ENCODE results near the gene ATP4A.
A peak's percentile ranks its signal among the peaks of the same experiment; 100 is the strongest.

ATP4A gene

GRCh38 chr19:35522745-35523327 lies 40.6 kb downstream of the ATP4A start:
- DNase-seq: no peak

DNA sequence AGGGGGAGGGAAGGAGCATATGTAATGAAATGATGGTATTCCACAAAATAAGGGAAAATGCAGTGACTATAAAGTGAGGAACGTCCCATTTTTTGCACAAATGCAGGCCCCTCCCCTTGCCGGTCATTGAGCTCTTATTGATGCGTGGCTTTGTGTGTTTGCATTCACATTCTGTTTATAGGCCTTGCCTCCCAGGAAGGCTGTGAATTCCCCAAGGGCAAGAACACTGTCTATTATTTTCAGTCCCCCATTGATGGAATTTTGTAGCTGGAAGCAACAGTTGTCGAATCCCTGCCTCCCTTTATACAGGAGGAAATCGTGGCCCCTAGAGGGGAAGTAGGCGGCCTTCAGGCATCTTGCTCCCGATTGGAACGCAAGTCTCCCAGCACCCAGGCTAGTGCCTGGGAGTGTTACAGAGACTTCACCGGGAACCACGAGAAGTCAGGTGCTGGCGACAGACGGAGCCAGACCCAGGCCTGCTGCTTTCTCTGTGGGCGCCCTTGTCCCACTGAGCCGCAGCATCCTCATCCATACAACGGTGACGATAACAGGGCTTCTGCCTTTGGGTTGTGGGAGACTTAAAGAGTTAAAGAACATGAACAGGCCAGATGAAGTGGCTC lies 42.2 kb downstream of the ATP4A start:
- no peak for DNase-seq

- DNase-seq: no peak
Measured at GRCh38 chr19:35519291-35519690, 44.2 kb downstream of the ATP4A start.

DNA sequence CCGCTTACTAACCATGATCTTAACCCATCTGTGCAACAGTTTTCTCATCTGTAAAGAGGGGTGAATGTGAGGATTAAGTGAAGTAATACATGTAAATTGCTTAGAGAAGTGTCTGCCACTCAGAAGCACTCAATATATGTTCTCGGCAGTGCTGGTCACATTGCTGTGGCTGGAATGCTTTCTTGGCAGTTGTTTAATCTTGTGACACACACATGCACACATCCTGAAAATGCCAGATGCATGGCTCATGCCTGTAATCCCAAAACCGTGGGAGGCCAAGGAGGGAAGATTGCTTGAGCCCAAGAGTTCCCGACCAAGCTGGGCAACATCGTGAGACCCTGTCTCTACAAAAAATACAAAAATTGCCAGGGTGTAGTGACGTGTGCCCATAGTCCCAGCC lies 45.1 kb downstream of the ATP4A start:
- peak; percentile 12 for DNase-seq

GRCh38 chr19:35517342-35517741 lies 46.1 kb downstream of the ATP4A start:
- no peak for DNase-seq

DNA sequence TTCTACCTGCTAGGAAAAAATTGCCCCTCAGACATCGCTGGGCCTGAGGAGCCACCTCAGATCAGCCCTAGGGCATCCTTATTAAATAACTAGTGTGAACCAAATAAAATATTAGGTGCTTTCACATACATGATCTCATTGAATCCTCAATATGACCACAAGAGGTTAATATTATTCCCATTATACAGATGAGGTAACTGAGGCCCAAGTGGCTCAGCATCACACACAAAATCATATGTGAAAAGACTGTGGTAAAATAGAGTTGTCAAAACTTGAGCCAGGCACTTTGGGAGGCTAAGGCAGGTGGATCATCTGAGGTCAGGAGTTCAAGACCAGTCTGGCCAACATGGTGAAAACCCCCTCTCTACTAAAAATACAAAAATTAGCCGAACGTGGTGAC lies 47.1 kb downstream of the ATP4A start:
- DNase-seq: no peak

DNA sequence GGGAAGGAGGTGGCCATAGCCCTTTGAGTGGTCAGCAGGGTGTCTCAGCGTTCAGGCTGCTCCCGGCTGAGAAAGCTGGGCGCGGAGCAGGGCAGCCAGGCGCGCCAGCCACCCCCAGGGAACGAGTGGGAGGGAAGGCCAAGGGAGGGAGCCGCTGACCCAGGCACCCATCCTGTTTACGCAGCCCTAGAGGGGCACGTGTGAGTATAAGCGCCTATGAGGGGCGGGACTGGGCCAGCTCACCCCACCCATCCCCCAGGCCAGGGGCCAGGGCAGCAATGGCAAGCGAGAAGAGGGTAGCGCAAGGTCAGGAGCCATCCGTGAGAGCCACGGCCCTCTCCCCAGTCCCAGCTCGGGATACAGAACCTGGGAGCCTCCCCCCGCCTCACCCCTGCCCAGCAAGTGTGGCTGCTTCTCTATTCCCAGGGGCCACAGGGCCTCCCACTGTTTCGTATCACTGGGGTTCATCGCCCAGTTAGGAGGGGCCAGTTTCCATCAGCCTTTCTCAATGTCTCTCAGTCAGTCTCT lies 49.1 kb downstream of the ATP4A start:
- DNase-seq: peak; percentile 5

GRCh38 chr19:35513628-35514281 lies 49.7 kb downstream of the ATP4A start, which contains the start of gene DMKN:
TSS of gene DMKN (minus strand) at chr19:35513649. CDS start at chr19:35513475, 174 bp downstream.
- DNase-seq: peak; percentile 6

- no peak for DNase-seq
Measured at GRCh38 chr19:35512831-35513627, 50.4 kb downstream of the ATP4A start.

GRCh38 chr19:35511337-35511736 lies 52.1 kb downstream of the ATP4A start:
- DNase-seq: no peak

DNA sequence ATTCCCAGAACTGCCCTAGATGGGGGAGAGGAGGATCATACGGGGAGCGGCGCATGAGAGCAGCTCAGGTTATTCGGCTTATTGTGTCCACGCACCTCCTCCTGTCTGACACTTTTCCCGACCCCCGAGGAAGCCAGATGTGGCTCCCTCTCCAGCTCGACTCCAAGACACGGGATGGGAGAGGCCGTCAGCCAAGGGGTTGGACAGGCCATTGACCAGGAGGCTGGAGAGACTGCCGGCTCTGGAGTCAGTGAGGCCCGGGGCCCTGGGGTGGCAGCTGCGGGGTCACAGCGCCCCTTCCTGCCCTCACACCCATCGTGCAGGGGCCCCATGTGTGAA lies 52.9 kb downstream of the ATP4A start:
- no peak for DNase-seq

DNA sequence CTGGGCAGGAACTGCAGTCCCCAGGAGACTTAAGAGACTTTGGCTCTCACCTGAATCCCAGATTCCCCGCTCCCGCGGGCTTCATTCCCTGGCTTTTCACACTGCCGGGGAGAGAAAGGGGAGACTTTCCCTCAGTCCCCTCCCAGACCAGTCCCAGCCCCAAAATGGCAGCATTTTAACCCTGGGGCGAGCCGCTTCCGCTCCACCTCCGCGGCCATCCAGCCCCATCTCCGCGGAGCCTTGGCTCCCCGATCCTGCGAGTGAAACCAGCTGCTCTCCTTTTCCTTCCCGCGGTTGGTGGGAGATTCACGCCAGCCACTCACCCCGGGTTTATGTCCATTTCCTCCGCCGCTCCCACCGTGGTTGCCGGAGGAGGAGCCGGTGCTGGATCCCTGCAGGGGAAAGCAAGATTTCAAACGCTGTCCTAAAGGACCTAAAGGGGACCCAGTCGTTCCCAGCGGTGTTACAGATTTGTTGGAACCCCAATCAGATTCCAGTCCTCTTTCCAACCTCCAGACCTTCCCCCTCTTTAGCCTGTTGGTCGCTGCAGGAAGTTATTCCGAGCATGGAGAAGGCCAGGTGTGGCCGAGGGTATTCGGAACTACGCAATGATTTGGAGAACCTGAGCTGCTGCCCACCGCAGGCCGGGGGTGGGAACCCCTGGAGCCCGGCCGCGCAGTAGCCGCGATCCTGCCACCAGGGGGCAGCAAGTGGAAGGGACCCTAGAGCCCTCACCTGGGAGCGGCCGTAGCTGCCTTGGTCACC lies 53.4 kb downstream of the ATP4A start:
- peak; percentile 90 for DNase-seq

DNA sequence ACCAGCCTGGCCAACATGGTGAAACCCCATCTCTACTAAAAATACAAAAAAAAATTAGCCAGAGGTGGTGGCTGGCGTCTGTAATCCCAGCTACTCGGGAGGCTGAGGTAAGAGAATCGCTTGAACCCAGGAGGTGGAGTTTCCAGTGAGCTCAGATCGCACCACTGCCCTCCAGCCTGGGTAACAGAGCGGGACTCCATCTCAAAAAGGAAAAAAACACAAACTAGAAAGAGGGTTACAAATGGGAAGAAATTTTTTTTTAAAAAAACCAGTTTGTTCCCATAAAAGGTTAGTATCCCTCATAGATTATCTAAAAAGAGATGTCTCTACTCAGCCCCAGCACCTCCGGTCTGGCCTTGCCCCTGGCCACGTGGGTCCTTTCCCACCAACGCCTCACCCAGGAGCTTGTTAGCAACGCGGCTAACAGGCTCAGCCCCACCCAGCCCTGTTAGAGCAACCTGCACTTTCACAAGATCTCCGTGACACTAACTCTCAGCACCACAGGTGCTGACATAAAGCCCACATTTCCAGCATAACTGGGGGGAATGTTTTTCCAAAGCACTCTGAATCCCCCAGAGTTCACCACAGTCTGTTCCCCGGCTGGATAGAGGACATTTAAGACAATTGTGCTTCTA lies 54.3 kb downstream of the ATP4A start:
- peak; percentile 28 for DNase-seq

DNA sequence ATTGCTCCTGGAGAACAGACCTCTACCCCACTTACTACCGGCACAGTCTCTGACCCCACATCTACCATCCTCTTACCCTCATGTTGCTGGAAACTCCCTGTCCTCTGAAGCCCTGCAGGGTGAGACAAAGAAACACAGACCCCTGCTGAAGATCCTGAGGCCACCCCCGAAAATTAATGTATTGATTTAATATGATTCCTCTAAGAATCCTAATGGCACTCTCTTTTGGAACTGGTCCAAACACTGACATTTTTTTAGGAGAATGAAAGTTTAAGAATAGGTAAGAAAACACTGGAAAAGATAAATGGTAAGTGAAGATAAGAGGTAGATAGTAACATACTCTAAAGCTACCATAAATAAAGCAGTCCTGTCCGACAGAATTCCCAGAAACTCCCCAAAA lies 55.3 kb downstream of the ATP4A start:
- no peak for DNase-seq

- no peak for DNase-seq
Measured at GRCh38 chr19:35507561-35507960, 55.9 kb downstream of the ATP4A start.

DNA sequence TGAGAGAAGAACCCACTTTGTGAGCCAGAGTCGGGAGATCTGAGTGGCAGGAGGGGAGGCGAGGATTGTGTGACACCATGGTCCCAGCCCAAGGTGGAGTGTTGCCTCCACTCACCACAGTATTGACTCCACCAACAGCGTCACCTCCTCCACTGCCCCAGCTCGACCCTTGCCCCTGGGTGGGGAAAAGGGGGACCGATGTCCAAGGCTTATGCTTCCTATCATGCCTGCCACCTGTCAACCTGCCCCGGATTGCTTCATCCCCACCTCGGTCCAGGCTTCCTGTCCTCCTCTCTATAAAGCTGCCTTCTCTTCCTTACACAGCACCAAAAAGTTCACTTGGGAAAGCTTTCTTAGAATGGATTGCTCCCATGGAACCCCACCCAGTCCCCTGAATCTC lies 57.4 kb downstream of the ATP4A start:
- DNase-seq: no peak

- no peak for DNase-seq
Measured at GRCh38 chr19:35502751-35503150, 60.7 kb downstream of the ATP4A start.

DNA sequence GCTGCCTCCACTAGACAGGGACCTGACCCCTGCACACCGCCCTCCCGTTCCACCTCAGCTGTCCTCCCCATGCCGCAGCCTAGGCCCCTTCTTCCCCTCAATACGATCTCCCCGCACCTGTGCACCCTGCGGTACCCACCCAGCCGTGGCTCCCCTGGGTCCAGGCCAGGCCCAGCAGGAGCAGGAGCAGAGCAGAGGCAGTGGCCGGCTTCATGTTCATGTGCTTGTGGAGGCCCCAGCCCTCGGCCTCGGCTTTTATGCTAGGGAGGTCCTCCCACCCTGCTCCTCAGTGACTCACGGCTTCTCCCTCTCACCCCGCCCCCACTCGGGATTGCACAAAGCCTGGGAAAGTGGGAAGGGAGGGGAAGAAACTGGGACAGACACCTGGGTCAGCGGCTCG lies 61.8 kb downstream of the ATP4A start:
- no peak for DNase-seq

- no peak for DNase-seq
Measured at GRCh38 chr19:35500611-35501010, 62.8 kb downstream of the ATP4A start.

All from eye (tissue), 1 donor.